NCI-H226 (cell line): ENCODE data around the gene PRKCZ.

ENCODE experiments used
- DNase-seq: peaks from one replicate; pipeline ENCODE4 v3.0.0-alpha.2; 2015

Gene PRKCZ

GRCh38 chr1:2165646-2166045 lies 115.4 kb downstream of the PRKCZ start:
- no peak for DNase-seq

DNA sequence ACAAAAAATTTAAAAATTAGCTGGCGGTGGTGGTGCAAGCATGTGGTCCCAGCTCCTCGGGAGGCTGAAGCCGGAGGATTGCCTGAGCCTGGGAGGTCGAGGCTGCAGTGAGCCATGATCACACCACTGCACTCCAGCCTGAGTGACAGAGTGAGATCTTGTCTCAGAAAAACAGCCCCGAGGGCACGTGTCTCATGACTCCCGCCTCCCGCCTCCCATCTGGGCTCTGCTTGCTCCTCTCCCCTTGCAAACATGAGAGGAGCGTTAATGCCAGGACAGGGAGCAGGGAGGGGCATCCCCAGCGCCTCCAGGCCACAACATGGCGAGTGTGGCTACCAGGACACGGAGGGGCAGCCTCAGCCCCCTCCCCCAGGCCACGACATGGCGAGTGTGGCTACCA lies 116.0 kb downstream of the PRKCZ start:
- no peak for DNase-seq

DNA sequence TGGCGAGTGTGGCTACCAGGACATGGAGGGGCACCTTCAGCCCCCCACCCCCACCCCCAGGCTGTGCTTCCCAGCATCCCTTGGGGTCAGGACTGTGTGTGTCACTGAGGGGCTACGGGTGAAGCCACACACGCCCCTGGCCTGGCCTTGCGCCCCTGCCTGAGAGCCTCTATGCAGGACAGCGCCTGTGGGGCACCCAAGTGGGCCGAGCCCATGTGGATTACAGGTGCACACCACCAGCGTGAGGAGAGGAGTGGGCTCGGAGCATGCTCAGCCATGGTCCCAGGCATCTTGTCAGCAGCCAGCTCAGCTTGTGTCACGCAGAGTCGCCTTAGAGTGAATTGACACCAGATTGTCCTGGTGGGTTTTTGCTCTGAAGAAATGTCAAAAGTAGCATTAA lies 116.5 kb downstream of the PRKCZ start:
- no peak for DNase-seq

- DNase-seq, result no peak
Observed at GRCh38 chr1:2168090-2168489, 117.9 kb downstream of the PRKCZ start.

DNA sequence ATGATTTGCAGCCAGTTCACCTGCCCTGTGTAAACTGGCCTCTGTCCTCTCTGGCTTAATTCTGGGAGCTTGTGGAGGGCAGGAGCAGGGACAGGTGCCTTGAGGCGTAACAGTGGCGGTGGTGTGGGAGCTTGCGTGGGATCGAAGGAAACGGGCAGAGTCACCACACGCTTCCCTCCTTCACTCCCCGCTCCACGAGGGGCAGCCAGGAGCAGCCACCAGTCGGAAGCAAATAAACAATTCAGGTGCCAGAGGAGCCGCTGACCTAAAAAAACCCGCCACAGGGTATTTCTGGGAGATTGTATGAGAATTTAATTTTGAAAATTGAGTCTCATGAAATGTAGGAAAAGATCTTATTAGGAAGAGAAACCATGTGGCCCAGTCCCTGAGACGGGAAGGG lies 118.3 kb downstream of the PRKCZ start:
- DNase-seq, result no peak

DNA sequence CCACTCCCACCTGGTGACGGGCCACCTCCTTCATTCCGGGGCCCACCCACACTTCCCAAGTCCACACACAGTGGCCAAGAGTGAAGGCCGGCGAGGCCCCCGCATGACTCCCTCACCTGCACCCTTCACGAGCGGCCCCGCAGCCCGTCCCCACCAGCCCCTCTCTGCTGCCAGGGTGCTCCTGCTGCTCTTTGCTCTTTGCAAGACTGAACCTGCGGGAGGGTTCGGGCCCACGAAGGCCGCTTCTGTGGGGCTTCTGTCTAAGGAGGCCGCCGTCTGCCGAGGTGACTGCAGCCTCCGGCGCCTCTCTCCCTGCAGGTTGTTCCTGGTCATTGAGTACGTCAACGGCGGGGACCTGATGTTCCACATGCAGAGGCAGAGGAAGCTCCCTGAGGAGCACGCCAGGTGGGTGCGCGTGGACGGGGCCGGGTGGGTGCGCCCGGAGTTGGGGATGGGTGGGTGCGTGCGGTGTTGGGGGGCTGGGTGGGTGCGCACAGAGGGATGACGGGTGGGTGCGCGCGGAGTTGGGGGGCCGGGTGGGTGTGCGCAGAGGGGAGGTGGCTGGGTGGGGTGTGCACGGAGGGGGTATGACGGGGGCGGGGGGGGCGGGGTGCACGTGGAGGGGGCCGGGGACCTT lies 119.1 kb downstream of the PRKCZ start:
- DNase-seq, result no peak

DNA sequence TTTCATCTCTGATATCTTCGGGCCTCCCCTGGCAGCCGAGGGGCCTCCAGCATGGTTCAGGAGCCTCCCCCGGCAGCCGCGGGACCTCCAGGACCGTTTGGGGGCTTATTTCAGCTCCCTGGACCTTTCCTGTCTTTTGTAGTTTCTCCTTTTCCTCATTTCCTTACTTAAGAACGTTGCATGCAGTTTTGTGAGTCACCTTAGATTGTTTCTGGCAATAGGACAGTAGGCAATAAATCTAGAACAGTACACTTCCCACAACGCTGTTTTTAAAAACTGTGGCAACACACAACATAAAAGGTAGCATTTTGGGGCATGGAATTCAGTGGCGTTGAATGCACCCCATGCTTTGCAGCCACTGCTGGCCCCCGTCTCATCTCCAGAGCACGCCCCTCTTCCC lies 120.0 kb downstream of the PRKCZ start:
- no peak for DNase-seq

DNA sequence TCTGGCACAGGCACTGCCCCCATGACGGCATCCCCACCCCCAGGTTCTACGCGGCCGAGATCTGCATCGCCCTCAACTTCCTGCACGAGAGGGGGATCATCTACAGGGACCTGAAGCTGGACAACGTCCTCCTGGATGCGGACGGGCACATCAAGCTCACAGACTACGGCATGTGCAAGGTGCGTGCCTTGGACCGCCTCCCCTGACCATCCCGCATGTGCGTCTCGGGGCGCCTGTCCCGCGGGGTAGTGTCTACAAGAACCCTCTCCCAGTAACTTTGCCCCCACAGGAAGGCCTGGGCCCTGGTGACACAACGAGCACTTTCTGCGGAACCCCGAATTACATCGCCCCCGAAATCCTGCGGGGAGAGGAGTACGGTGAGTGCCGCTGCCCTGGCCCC lies 121.8 kb downstream of the PRKCZ start:
- DNase-seq, result no peak

DNA sequence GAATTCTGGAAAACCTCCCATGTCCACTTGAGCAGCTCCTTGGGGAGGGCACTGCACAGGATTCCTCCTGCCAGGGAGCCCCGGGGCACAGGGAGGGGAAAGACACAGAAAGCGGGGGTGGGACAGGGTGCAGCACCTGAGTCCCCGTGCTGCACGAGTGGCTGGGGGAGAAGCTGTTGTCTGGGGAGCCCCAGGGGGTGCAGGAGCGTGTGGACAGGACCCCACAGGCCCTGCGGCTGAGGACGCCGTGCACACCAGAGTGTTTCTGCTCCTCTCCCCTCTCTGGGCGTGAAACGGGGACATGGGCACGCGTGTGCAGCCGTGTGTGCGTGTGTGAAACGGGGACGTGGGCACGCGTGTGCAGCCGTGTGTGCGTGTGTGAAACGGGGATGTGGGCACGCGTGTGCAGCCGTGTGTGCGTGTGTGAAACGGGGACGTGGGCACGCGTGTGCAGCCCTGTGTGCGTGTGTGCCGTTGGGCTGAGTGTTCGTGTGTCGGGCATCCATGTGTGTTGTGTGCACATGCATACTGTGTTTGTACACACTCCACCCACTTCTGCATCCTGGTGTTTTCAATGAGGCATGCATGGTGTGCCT lies 122.4 kb downstream of the PRKCZ start:
- no peak for DNase-seq

GRCh38 chr1:2173546-2174347 lies 123.5 kb downstream of the PRKCZ start:
- DNase-seq, result no peak

DNA sequence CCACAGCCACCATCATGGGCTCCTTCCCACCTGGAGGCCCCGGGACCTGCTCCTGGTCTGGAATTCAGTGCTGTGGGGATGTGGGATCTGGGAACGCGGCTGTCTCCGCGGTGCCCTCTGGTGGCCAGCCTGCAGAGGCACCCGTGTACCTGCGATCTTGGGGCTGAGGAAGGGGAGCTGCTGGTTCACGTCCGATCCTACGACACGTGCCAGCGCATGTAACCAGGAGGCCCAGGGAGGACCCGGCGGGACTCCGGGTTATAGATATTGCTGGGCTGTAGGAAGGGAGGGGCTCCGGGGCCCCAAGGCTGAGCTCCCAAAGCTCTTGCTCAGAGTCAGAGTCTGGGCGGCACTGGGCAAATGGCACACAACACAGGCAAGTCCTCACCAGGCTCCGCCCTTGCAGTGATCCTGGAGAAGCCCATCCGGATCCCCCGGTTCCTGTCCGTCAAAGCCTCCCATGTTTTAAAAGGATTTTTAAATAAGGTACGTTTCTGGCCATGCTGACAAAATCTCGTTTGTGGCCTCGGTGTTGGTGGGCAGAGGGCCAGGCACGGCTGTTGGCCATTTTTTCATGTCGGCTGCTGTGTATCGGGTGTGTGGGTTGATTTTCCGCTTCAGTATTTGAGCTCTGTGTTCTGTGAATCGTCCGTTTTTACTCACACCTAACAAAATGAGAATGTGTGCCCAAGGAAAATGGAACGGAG lies 124.3 kb downstream of the PRKCZ start:
- peak; percentile 9 for DNase-seq

DNA sequence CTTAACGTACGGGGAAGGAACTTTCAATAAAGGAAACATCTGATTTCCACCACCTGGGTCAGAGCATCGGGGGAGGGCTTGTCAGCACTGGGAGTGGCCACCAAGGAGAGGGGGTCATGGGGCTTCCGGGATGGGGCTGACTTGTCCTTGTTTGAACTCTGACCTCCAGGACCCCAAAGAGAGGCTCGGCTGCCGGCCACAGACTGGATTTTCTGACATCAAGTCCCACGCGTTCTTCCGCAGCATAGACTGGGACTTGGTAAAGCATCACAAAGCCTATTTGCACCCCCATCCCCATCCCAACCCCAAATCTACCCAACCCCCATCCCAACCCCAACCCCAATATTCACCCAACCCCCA lies 124.8 kb downstream of the PRKCZ start:
- no peak for DNase-seq

- DNase-seq, result no peak
Observed at GRCh38 chr1:2175681-2176454, 125.7 kb downstream of the PRKCZ start.

DNA sequence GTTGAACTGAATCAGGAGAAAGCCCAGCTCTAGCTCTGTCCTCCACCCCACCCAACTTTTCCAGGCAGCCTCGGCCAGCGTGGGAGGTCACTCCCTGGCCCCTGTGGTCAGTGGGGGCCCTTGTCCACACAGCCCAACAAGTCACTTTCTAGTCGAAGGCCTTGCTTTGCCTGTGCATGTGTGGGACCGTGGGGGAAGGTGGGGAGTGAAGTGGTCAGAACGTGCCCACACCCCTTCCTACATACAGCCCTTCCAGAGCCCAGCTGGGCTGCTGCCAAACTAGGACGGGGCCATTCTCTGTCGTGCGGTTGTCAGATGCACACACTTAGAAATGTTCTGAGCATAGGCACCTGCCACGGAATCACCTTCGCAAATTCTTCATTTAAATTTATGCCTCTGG lies 126.4 kb downstream of the PRKCZ start:
- DNase-seq, result no peak

- no peak for DNase-seq
Observed at GRCh38 chr1:2177541-2177940, 127.3 kb downstream of the PRKCZ start.

DNA sequence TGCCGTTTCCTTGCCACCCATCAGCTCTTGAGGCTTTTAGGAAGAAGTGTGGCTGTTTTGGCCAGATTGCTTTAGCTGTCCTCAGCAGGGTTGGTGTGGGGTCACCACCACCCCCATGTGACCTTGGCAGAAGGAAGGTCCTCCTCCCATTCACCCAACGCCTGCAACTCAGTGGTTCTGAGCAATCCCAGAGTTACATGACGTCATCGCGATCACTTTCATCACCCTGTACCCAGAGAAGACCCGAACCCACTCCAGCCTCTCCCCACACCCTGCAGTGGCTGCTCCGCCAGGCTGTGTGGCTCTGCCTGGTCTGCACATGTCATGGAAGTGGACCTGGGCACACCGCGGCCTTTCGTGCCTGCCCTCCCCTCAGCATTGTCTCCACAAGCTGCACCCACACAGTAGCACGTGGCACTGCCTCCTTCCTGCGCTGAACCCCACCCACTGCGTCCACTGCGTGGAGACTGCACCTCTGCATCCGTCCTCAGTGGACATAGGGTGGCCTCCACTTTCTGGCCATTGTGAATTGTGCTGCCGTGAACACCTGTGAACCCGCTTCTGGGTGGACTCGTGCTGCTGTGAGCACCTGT lies 127.8 kb downstream of the PRKCZ start:
- no peak for DNase-seq

- DNase-seq, result no peak
Observed at GRCh38 chr1:2178875-2179274, 128.7 kb downstream of the PRKCZ start.

- no peak for DNase-seq
Observed at GRCh38 chr1:2179283-2180013, 129.2 kb downstream of the PRKCZ start.

- DNase-seq, result no peak
Observed at GRCh38 chr1:2180297-2181245, 130.4 kb downstream of the PRKCZ start.

GRCh38 chr1:2181271-2181670 lies 131.1 kb downstream of the PRKCZ start:
- DNase-seq, result no peak

- DNase-seq, result no peak
Observed at GRCh38 chr1:2181752-2182151, 131.5 kb downstream of the PRKCZ start.
